ENCODE data around the gene ZYG11B. TPM values are rescaled to one million over a fixed set of nuclear protein-coding genes. Genes with fewer than 3 reads are reported as not detected.
"Not testable (repeated sequence)": the region's sequence is repeated elsewhere in the genome, so short reads cannot be mapped to it uniquely, and the experiment has no call there.

Gene ZYG11B
- total and polyA plus RNA-seq, 2 donors (not counting 3 experiments of a cell fraction or from before 2014, with no cell fraction given) = 8.2 to 27.2 TPM

DNA sequence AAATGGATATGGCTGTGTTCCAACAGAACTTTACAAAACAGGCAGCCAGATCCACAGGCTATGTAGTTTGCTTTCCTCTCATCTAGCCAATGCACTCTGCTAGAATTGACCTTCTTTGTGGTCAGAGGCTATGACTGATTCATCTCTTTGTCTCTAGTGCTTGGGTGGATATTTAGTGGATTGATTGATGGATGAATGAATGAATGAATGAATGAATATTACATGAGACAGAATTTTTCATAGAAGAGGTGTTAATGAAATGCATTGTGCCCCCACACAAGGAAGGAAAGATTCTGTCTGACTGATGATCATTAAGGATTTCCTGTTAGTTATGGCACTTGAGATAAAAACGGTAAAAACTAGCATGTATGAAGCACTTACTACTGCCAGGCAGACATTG lies 65.8 kb downstream of the ZYG11B start:
- dilution Hi-C loops (cut with MboI; ENCODE audit: extremely low pct_ligation_motif_present, low sequenced_read_pairs) (no loop called here), intact Hi-C loops (cut with micrococcal nuclease) (no loop called here)
- H3K27me3 ChIP-seq (ENCODE audit: control insufficient read depth in 2 of 2, insufficient read depth in 2 of 2, low read length in 2 of 2) = no peaks in the 10 kb centered on the region
- FAIRE-seq = peak; percentile 84
- no peak overlapping the region for H3K4me2 ChIP-seq (ENCODE audit: insufficient read depth, low read length)
- peaks cover 22% of the 10 kb centered on the region for H3K4me1 ChIP-seq (ENCODE audit: control insufficient read depth, extremely low read depth, insufficient read depth, low read length)
- ChIA-PET POLR2A (no interaction called here), CTCF (interaction anchor here (1.1 to 1.6 kb wide), 2 partner anchors 10 to 14 kb away, joined by 3 to 4 read pairs; no protein-coding TSS in a partner anchor)
- no peaks in the 10 kb centered on the region for H4K20me1 ChIP-seq (replicated peaks; ENCODE audit: control insufficient read depth, extremely low read depth, insufficient read depth, low read length)
- H3K4me3 ChIP-seq (replicated peaks in 1 of 3; ENCODE audit: insufficient read depth in 1 of 3, low read depth in 1 of 3, low read length in 3 of 3) = no peak overlapping the region
- peaks cover 4 to 5% of the 10 kb centered on the region in 2 experiments for H3K36me3 ChIP-seq (ENCODE audit: control insufficient read depth in 2 of 2, extremely low read depth in 1 of 2, insufficient read depth in 2 of 2, low read length in 2 of 2)
- H3K27ac ChIP-seq (ENCODE audit: insufficient read depth, low read depth, low read length) = peak overlapping the region; percentile 34
- no TSS peak for BruUV-seq (replicated peaks)
- DNase-seq (ENCODE audit: low read depth, low spot score) = peak; percentile 82
- no peaks in the 10 kb centered on the region for H3K79me2 ChIP-seq (ENCODE audit: control insufficient read depth, insufficient read depth, low read length)
- no peak overlapping the region for H2AFZ ChIP-seq (ENCODE audit: low read depth, low read length)
- no peaks in the 10 kb centered on the region for H3K9me3 ChIP-seq (replicated peaks; ENCODE audit: control insufficient read depth, insufficient read depth, low read length)
- no peaks in the 10 kb centered on the region for H3K9me1 ChIP-seq (replicated peaks; ENCODE audit: control insufficient read depth, extremely low read depth, insufficient read depth, low read length)
- peak; percentile 47 for TF ChIP-seq GATA2 (IDR thresholded peaks at IDR 0.05; ENCODE audit: insufficient read depth, insufficient read length, low read depth, low read length)
- peak; percentile 59 for TF ChIP-seq FOS (IDR thresholded peaks at IDR 0.05; ENCODE audit: borderline replicate concordance, insufficient read depth, low read length)
- TF ChIP-seq EZH2 (IDR thresholded peaks at IDR 0.05; ENCODE audit: borderline replicate concordance, low read depth, low read length, severe bottlenecking) = no peak
- no peak overlapping the region for H3K9ac ChIP-seq (replicated peaks; ENCODE audit: extremely low read depth, insufficient read depth, low read length)

DNA sequence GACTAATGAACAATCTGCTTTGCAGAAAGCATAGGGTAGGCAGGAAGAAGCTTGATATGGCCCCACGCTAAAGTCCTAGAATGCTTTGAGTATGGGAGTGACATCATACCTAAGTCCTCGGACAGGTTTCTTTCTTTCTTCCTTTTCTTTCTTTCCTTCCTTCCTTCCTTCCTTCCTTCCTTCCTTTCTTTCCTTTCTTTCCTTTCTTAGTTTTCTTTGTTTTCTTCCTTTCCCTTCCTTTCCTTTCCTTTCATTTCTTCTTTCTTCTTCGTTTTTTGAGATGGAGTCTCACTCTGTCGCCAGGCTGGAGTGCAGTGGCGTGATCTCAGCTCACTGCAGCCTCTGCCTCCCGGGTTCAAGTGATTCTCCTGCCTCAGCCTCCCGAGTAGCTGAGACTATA lies 67.5 kb downstream of the ZYG11B start:
- dilution Hi-C loops (cut with MboI; ENCODE audit: extremely low pct_ligation_motif_present, low sequenced_read_pairs); intact Hi-C loops (cut with micrococcal nuclease); FAIRE-seq; H3K27ac ChIP-seq (ENCODE audit: insufficient read depth, low read depth, low read length); H3K9me1 ChIP-seq (replicated peaks; ENCODE audit: control insufficient read depth, extremely low read depth, insufficient read depth, low read length); H2AFZ ChIP-seq (ENCODE audit: low read depth, low read length); POLR2A ChIA-PET; H4K20me1 ChIP-seq (replicated peaks; ENCODE audit: control insufficient read depth, extremely low read depth, insufficient read depth, low read length); BruUV-seq (replicated peaks); H3K79me2 ChIP-seq (ENCODE audit: control insufficient read depth, insufficient read depth, low read length); H3K4me3 ChIP-seq (replicated peaks in 1 of 3; ENCODE audit: insufficient read depth in 1 of 3, low read depth in 1 of 3, low read length in 3 of 3); H3K36me3 ChIP-seq (ENCODE audit: control insufficient read depth in 2 of 2, extremely low read depth in 1 of 2, insufficient read depth in 2 of 2, low read length in 2 of 2); DNase-seq (ENCODE audit: low read depth, low spot score); H3K4me2 ChIP-seq (ENCODE audit: insufficient read depth, low read length); H3K9ac ChIP-seq (replicated peaks; ENCODE audit: extremely low read depth, insufficient read depth, low read length); H3K27me3 ChIP-seq (ENCODE audit: control insufficient read depth in 2 of 2, insufficient read depth in 2 of 2, low read length in 2 of 2); H3K9me3 ChIP-seq (replicated peaks; ENCODE audit: control insufficient read depth, insufficient read depth, low read length); CTCF ChIA-PET: not testable (repeated sequence)
- peaks cover 14% of the 10 kb centered on the region for H3K4me1 ChIP-seq (ENCODE audit: control insufficient read depth, extremely low read depth, insufficient read depth, low read length)
